Testis (tissue), 3 donors: ENCODE data around the gene MACROD2. TPM values are rescaled to one million over a fixed set of nuclear protein-coding genes. Genes with fewer than 3 reads are reported as not detected.

Experiments used
- DNase-seq: peaks from one replicate; pipeline ENCODE4 v3.0.0-alpha.2; 2019
- H3K27ac ChIP-seq, 2 donors: fragments of 200-600 bp; sonication (generic); one replicate each; pipeline ENCODE4 v1.5.1; 2019
- H3K27me3 ChIP-seq: fragments of 200-600 bp; sonication (generic); one replicate; pipeline ENCODE4 v1.5.1; 2019
- H3K36me3 ChIP-seq: fragments of 200-600 bp; sonication (generic); one replicate; pipeline ENCODE4 v1.5.1; 2017; ENCODE audit warnings: low read depth; ENCODE audit errors: missing control alignments
- H3K4me1 ChIP-seq: fragments of 200-600 bp; sonication (generic); one replicate; pipeline ENCODE4 v1.5.1; 2019
- H3K4me3 ChIP-seq, 2 donors: fragments of 200-600 bp; sonication (generic); one replicate each; pipeline ENCODE4 v1.5.1; 2017 to 2019
- H3K9me3 ChIP-seq: fragments of 200-600 bp; sonication (generic); one replicate; pipeline ENCODE4 v1.5.1; 2017
- CTCF ChIP-seq, 3 experiments: fragments of 450-650 bp in 2 of 3; fragments of 200-600 bp in 1 of 3; sonication (generic) in 1 of 3; IDR thresholded peaks; one replicate each; pipeline ENCODE4 v1.5.1; 2016 to 2019; ENCODE audit warnings: antibody characterized with exemption in 3 of 3, mild to moderate bottlenecking in 2 of 3, moderate library complexity in 1 of 3
- POLR2A ChIP-seq: fragments of 450-650 bp; IDR thresholded peaks from one replicate; pipeline ENCODE4 v1.6.1; 2017; ENCODE audit warnings: antibody characterized with exemption, mild to moderate bottlenecking, moderate library complexity
- WGBS, 2 donors: methylation state at CpG; one replicate each; pipeline ENCODE4 v1.1.5; 2018; 5-methylcytosine and 5-hydroxymethylcytosine counted together
- intact Hi-C: fragments of 100-400 bp; cut with DNase I; formaldehyde crosslinking; loops from one replicate; pipeline ENCODE4 v1.15.1; 2023; ENCODE audit warnings: low total_unique reads
- polyA plus RNA-seq: library from polyadenylated mRNA; stranded (reverse); fragments of 350-450 nt; fragmentation: Illumina TruSeq; extraction: RNeasy Lipid Tissue Mini Kit (QIAGEN cat#74804); gene quantifications from one replicate; pipeline ENCODE4 v1.2.3, GENCODE V29; 2014; ENCODE audit warnings: low read depth, low replicate concordance; ENCODE audit not compliant: insufficient read depth
- total RNA-seq, 2 donors: library from RNA; depleted of rRNA; stranded (reverse); fragments of >200 nt; gene quantifications; one replicate each; pipeline ENCODE4 v1.2.3, GENCODE V29; 2016

MACROD2 gene
- total and polyA plus RNA-seq, 3 donors from 2014 or later: 12.6 to 20.6 (median 16.8) TPM

- no peak overlapping the region for H3K4me3 ChIP-seq
- no peaks in the 10 kb centered on the region for H3K36me3 ChIP-seq
- DNase-seq: no peak
- no peaks in the 10 kb centered on the region for H3K4me1 ChIP-seq
- H3K27me3 ChIP-seq: no peaks in the 10 kb centered on the region
- intact Hi-C loops: no loop called here
- no peaks in the 10 kb centered on the region for H3K9me3 ChIP-seq
- TF ChIP-seq POLR2A (no peak), CTCF (IDR thresholded peaks at IDR 0.05) (no peak)
- H3K27ac ChIP-seq: no peak overlapping the region
- 69 to 91% methylated on average over 1 of the region's 1 CpG for WGBS, 2 donors
Measured at GRCh38 chr20:14559612-14560011, 564.3 kb downstream of the MACROD2 start.

GRCh38 chr20:14561741-14562221 lies 566.5 kb downstream of the MACROD2 start:
- WGBS, 2 donors: 66 to 78% methylated on average over 6 of the region's 6 CpGs
- Histone ChIP-seq H3K27me3 (no peaks in the 10 kb centered on the region), H3K9me3 (no peaks in the 10 kb centered on the region), H3K4me1 (no peaks in the 10 kb centered on the region), H3K4me3 (no peak overlapping the region), H3K36me3 (no peaks in the 10 kb centered on the region), H3K27ac (no peak overlapping the region)
- intact Hi-C loops: no loop called here
- DNase-seq: no peak
- TF ChIP-seq POLR2A: no peak
- no peak for TF ChIP-seq CTCF (IDR thresholded peaks at IDR 0.05)

- TF ChIP-seq POLR2A (no peak), CTCF (IDR thresholded peaks at IDR 0.05) (no peak)
- Histone ChIP-seq H3K9me3 (no peaks in the 10 kb centered on the region), H3K36me3 (no peaks in the 10 kb centered on the region), H3K27me3 (no peaks in the 10 kb centered on the region), H3K27ac (no peak overlapping the region), H3K4me3 (no peak overlapping the region), H3K4me1 (no peaks in the 10 kb centered on the region)
- WGBS, 2 donors: 76 to 84% methylated on average over 2 of the region's 2 CpGs
- DNase-seq: no peak
- intact Hi-C loops: no loop called here
Measured at GRCh38 chr20:14562981-14563380, 567.7 kb downstream of the MACROD2 start.

GRCh38 chr20:14566505-14566904 lies 571.2 kb downstream of the MACROD2 start:
- TF ChIP-seq POLR2A (no peak), CTCF (IDR thresholded peaks at IDR 0.05) (no peak)
- no peak for DNase-seq
- H3K9me3 ChIP-seq: no peaks in the 10 kb centered on the region
- no peaks in the 10 kb centered on the region for H3K27me3 ChIP-seq
- H3K4me1 ChIP-seq: no peaks in the 10 kb centered on the region
- no peaks in the 10 kb centered on the region for H3K36me3 ChIP-seq
- H3K27ac ChIP-seq: no peak overlapping the region
- no peak overlapping the region for H3K4me3 ChIP-seq
- intact Hi-C loops: no loop called here
- 61 to 69% methylated on average over 2 of the region's 2 CpGs for WGBS, 2 donors

- intact Hi-C loops: no loop called here
- TF ChIP-seq CTCF (IDR thresholded peaks at IDR 0.05) (no peak), POLR2A (no peak)
- Histone ChIP-seq H3K27me3 (no peaks in the 10 kb centered on the region), H3K9me3 (no peaks in the 10 kb centered on the region), H3K4me1 (no peaks in the 10 kb centered on the region), H3K36me3 (no peaks in the 10 kb centered on the region), H3K27ac (no peak overlapping the region), H3K4me3 (no peak overlapping the region)
- 85 to 93% methylated on average over 3 of the region's 3 CpGs for WGBS, 2 donors
- DNase-seq: no peak
Measured at GRCh38 chr20:14568225-14568624, 572.9 kb downstream of the MACROD2 start.
